CD4-positive, alpha-beta T cell (primary cell): ENCODE results near the gene REXO1. TPM values are rescaled to one million over a fixed set of nuclear protein-coding genes. Genes with fewer than 3 reads are reported as not detected.
A peak's percentile ranks its signal among the peaks of the same experiment; 100 is the strongest.

ENCODE experiments used
- ATAC-seq: fragments of 200-7000 bp; cut with Tn5 transposase; one replicate; pipeline ENCODE4 v1.10.0; 2022; ENCODE audit warnings: mild to moderate bottlenecking; ENCODE audit not compliant: poor library complexity
- CTCF ChIA-PET: fragments of 350-600 bp; sonication (Branson Sonifier 250); formaldehyde crosslinking; loops from one replicate; lab custom pipeline; 2021; ENCODE audit warnings: antibody characterized with exemption, inconsistent platforms; lab: Charles Lee
- POLR2A ChIA-PET: fragments of 350-600 bp; sonication (Branson Sonifier 250); formaldehyde crosslinking; loops from one replicate; lab custom pipeline; 2021; ENCODE audit warnings: antibody characterized with exemption, inconsistent platforms; lab: Charles Lee
- DNase-seq, 14 experiments: peaks; one replicate each; pipeline ENCODE4 v3.0.0-alpha.2; 2013 to 2020; ENCODE audit warnings: mixed read lengths in 2 of 14
- H3K27ac ChIP-seq, 2 donors: one replicate each; pipeline versions ENCODE4 v1.5.1 to v1.7.0; 2013; ENCODE audit warnings: low read length in 2 of 2, low read depth in 1 of 2, mild to moderate bottlenecking in 1 of 2
- H3K27me3 ChIP-seq, 2 experiments: 1 replicate in 1 of 2; 2 replicates in 1 of 2; pipeline versions ENCODE4 v1.6.1 to v1.7.0; 2013; ENCODE audit warnings: low read length in 2 of 2, control low read depth in 1 of 2, mild to moderate bottlenecking in 1 of 2, moderate library complexity in 1 of 2; ENCODE audit not compliant: insufficient read depth in 2 of 2, control insufficient read depth in 1 of 2
- H3K36me3 ChIP-seq: one replicate; pipeline ENCODE4 v1.6.1; 2013; ENCODE audit warnings: low read length, control low read depth; ENCODE audit not compliant: insufficient read depth
- H3K4me1 ChIP-seq: one replicate; pipeline ENCODE4 v1.6.1; 2013; ENCODE audit warnings: low read length, control low read depth; ENCODE audit not compliant: insufficient read depth
- H3K4me3 ChIP-seq: one replicate; pipeline ENCODE4 v1.5.1; 2013; ENCODE audit warnings: mild to moderate bottlenecking, low read length, moderate library complexity
- H3K9me3 ChIP-seq, 2 experiments: 1 replicate in 1 of 2; 2 replicates in 1 of 2; pipeline versions ENCODE4 v1.6.1 to v1.7.0; 2013; ENCODE audit warnings: low read length in 2 of 2, mild to moderate bottlenecking in 2 of 2, control low read depth in 1 of 2, moderate library complexity in 1 of 2; ENCODE audit not compliant: control insufficient read depth in 1 of 2, insufficient read depth in 1 of 2
- H3K27ac Mint-ChIP-seq: one replicate; pipeline ENCODE4 v1.8.0; 2020; ENCODE audit warnings: mixed read lengths
- H3K27me3 Mint-ChIP-seq: one replicate; pipeline ENCODE4 v1.8.0; 2021; ENCODE audit warnings: mixed read lengths
- H3K36me3 Mint-ChIP-seq: one replicate; pipeline ENCODE4 v1.8.0; 2021; ENCODE audit warnings: low read depth, mixed read lengths
- H3K4me1 Mint-ChIP-seq: one replicate; pipeline ENCODE4 v1.8.0; 2021; ENCODE audit warnings: low read depth, mixed read lengths
- H3K4me3 Mint-ChIP-seq: one replicate; pipeline ENCODE4 v1.8.0; 2020; ENCODE audit warnings: mild to moderate bottlenecking, mixed read lengths
- H3K9me3 Mint-ChIP-seq: one replicate; pipeline ENCODE4 v1.8.0; 2020; ENCODE audit warnings: mixed read lengths
- CTCF ChIP-seq: fragments of 200-600 bp; IDR thresholded peaks from one replicate; pipeline ENCODE4 v1.8.0; 2022; ENCODE audit warnings: antibody characterized with exemption, mild to moderate bottlenecking
- intact Hi-C, 2 experiments: fragments of 100-400 bp; cut with DNase I in 1 of 2; cut with micrococcal nuclease in 1 of 2; formaldehyde crosslinking; loops; one replicate each; pipeline versions ENCODE4 v1.15.1 to v1.9.0; 2023 to 2025; cut with DNase I, micrococcal nuclease
- total RNA-seq, 174 experiments: library from RNA in 2 of 174; stranded (reverse) in 2 of 174; gene quantifications; one replicate each; pipeline ENCODE4 v1.2.3 and lab custom pipeline; 2021 to 2026

The REXO1 gene
- total RNA-seq, 2 experiments from 2014 or later: 106 to 114 TPM

DNA sequence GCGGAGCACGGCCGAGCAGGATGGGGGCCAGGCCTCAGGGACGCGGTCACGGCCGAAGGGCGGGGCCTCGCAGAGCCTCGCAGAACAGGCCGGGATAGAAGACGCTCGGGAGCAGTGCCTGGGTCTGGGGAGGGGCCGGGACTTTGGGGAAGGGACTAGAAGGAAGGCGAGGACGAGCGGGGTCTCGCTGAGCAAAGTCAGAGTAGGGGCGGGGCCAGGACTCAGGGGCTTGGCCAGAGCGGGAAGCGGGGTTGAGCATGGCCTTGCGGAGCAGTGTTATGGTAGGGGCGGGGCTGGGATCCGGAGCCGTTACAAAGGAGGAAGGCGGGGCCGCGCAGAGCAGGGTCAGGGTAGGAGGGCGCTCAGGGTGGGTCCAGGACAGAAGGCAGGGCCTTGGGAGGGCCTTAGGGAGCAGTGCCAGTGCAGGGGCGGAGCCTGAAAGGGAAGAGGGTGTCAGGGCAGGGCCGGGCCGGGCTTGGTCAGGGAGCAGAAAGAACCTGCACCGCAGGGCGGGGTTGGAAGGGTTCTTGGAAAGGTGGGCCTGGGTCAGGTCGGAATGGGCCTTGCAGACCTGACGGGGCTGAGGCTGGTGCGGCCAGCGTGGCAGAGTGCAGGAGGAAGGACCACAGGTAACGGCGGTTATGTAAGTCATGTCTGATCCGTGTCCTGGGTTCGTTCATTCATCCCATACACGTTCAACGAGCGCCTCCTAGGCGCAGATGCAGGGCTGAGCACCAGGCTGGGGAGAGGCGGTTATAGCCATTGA, 35.7 kb downstream of the REXO1 start:
- intact Hi-C loops: loop anchor here (1.0 to 5.0 kb wide), 4 partner anchors 23 to 265 kb away; partner anchors contain the start of genes MBD3 (in 1 of the 2) and UQCR11 (in 1 of the 2)
- TF ChIP-seq CTCF: peak; percentile 58
- Histone ChIP-seq H3K4me1 (peaks cover 22% of the 10 kb centered on the region), H3K9me3 (no peaks in the 10 kb centered on the region), H3K27me3 (no peaks in the 10 kb centered on the region), H3K36me3 (peaks cover 22% of the 10 kb centered on the region), H3K27ac (peak overlapping the region in 1 of 2 donors; percentile 34), H3K4me3 (peak overlapping the region; percentile 81)
- Mint-ChIP-seq H3K9me3 (no peaks in the 10 kb centered on the region), H3K27me3 (no peaks in the 10 kb centered on the region), H3K4me3 (peak overlapping the region; percentile 96), H3K4me1 (peaks cover 11% of the 10 kb centered on the region), H3K36me3 (peaks cover 28% of the 10 kb centered on the region), H3K27ac (peak overlapping the region; percentile 87)
- ChIA-PET CTCF (interaction anchor here (0.9 kb wide), 1 partner anchor 14 kb away, joined by 4 read pairs; no protein-coding TSS in a partner anchor), POLR2A (no interaction called here)
- DNase-seq (peak; percentile 70 to 93 (median 78)), ATAC-seq (peak; percentile 70)

DNA sequence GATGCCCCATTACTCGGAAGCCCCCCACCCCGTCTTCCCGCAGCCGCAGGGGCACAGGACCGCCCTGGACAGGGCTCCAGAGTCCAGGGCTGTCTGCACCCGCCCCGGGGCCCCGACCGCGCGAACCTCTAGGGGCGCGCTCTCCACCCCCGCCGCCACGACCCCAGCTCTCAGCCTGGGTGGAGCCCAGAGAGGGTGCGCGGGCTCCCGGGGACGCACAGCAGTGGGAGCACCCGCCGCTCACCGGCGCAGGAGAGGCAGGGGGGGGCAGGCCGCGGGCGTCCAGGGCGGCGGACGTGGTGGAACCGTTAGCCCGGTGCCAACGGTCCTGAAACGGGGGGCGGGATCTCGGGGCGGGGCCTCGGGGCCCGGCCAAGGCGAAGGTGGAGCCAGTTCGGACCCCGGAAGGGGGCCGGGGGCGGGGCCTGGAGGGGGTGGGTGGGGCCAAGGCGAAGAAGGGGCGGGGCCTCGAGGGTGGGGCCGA, 36.3 kb downstream of the REXO1 start, which contains the start of gene ATP8B3:
Gene ATP8B3, minus strand, starts transcription at position 335 of the 484 bp plus-strand sequence. CDS start 540 bp downstream, outside the sequence.
- Mint-ChIP-seq H3K27me3 (no peaks in the 10 kb centered on the region), H3K27ac (peak within 1 kb of the TSS; percentile 87), H3K9me3 (no peaks in the 10 kb centered on the region), H3K4me3 (peak within 1 kb of the TSS; percentile 96), H3K4me1 (peaks cover 11% of the 10 kb centered on the region), H3K36me3 (peaks cover 22% of the 10 kb centered on the region)
- peak within 1 kb of the TSS in 1 of 2 donors; percentile 34 for H3K27ac ChIP-seq
- DNase-seq (peak in 8 of 14 experiments; percentile 55 to 85 (median 70)), ATAC-seq (peak; percentile 69)
- POLR2A ChIA-PET: no interaction called here
- H3K36me3 ChIP-seq: peaks cover 16% of the 10 kb centered on the region
- intact Hi-C loops: loop anchor here (1.0 to 5.0 kb wide), 4 partner anchors 23 to 265 kb away; partner anchors contain the start of genes MBD3 (in 1 of the 2) and UQCR11 (in 1 of the 2)
- no peaks in the 10 kb centered on the region for H3K27me3 ChIP-seq
- CTCF ChIA-PET: interaction anchor here (0.9 kb wide), 1 partner anchor 14 kb away, joined by 4 read pairs; no protein-coding TSS in a partner anchor
- peaks cover 22% of the 10 kb centered on the region for H3K4me1 ChIP-seq
- no peaks in the 10 kb centered on the region for H3K9me3 ChIP-seq
- no peak for TF ChIP-seq CTCF
- H3K4me3 ChIP-seq: peak within 1 kb of the TSS; percentile 81

DNA sequence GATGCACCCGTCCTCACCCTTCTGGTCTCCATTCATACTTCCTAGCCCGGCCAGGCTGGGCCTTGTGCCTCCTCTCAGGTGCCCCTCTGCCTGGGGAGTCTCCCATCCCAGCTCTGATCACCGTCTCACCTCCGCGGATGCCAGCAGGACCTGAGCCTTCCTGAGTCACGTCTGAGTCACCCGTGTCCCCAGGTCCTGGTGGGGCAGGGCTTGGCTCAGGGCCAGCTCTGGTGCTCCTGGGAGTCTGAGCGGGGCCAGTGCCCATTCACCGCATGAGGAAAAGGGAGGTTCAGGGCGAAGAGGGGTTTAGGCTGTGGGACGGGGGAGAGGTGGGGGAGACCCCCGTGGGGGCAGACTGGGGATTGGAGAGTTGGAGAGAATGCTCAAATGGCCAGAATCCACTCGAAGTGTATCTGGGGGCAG, 36.8 kb downstream of the REXO1 start:
- intact Hi-C loops: loop anchor here in 1 of 2 experiments (5.0 kb wide), 2 partner anchors 204 to 264 kb away; partner anchors contain the start of gene UQCR11
- H3K27me3 ChIP-seq: no peaks in the 10 kb centered on the region
- H3K4me1 ChIP-seq: peaks cover 22% of the 10 kb centered on the region
- peaks cover 18% of the 10 kb centered on the region for H3K36me3 Mint-ChIP-seq
- H3K27ac Mint-ChIP-seq: peak overlapping the region; percentile 53
- no peaks in the 10 kb centered on the region for H3K9me3 ChIP-seq
- no peak for TF ChIP-seq CTCF
- H3K36me3 ChIP-seq: peaks cover 12% of the 10 kb centered on the region
- ChIA-PET POLR2A (no interaction called here), CTCF (interaction anchor here (0.9 kb wide), 1 partner anchor 15 kb away, joined by 4 read pairs; no protein-coding TSS in a partner anchor)
- ATAC-seq (no peak), DNase-seq (peak in 12 of 14 experiments; percentile 17 to 75 (median 42))
- peak overlapping the region in 1 of 2 donors; percentile 24 for H3K27ac ChIP-seq
- peak overlapping the region; percentile 81 for H3K4me3 ChIP-seq
- peak overlapping the region; percentile 79 for H3K4me3 Mint-ChIP-seq
- H3K9me3 Mint-ChIP-seq: no peaks in the 10 kb centered on the region
- no peaks in the 10 kb centered on the region for H3K27me3 Mint-ChIP-seq
- peaks cover 11% of the 10 kb centered on the region for H3K4me1 Mint-ChIP-seq
